Endodermal cell (in vitro differentiated cells): ENCODE measurements around the gene PDE6A. TPM values are rescaled to one million over a fixed set of nuclear protein-coding genes. Genes with fewer than 3 reads are reported as not detected.

Source experiments
- DNase-seq: peaks from one replicate; pipeline ENCODE4 v3.0.0-alpha.2; 2017
- H3K27ac ChIP-seq: 2 replicates; pipeline ENCODE4 v1.5.1; 2013; ENCODE audit warnings: mild to moderate bottlenecking, low read depth, low read length, moderate library complexity
- H3K27me3 ChIP-seq: 2 replicates; pipeline ENCODE4 v1.6.1; 2013; ENCODE audit warnings: mild to moderate bottlenecking, low read length, moderate library complexity; ENCODE audit not compliant: insufficient read depth, control insufficient read depth, poor library complexity, severe bottlenecking
- H3K36me3 ChIP-seq: 2 replicates; pipeline ENCODE4 v1.7.0; 2013; ENCODE audit warnings: mild to moderate bottlenecking, low read length, moderate library complexity; ENCODE audit not compliant: control insufficient read depth, insufficient read depth
- H3K4me1 ChIP-seq: one replicate; pipeline ENCODE4 v1.7.0; 2013; ENCODE audit warnings: low read length; ENCODE audit not compliant: control insufficient read depth, insufficient read depth
- H3K4me3 ChIP-seq: 2 replicates; pipeline ENCODE4 v1.5.1; 2013; ENCODE audit warnings: mild to moderate bottlenecking, low read length, moderate library complexity
- H3K9ac ChIP-seq: 2 replicates; pipeline ENCODE4 v1.6.1; 2013; ENCODE audit warnings: mild to moderate bottlenecking, low read length, moderate library complexity; ENCODE audit not compliant: poor library complexity, severe bottlenecking; ENCODE audit errors: extremely low read depth
- H3K9me3 ChIP-seq: 2 replicates; pipeline ENCODE4 v1.6.1; 2013; ENCODE audit warnings: mild to moderate bottlenecking, low read length, moderate library complexity; ENCODE audit not compliant: control insufficient read depth
- H3K27ac Mint-ChIP-seq: 2 replicates; pipeline ENCODE4 v1.8.0; 2020; ENCODE audit warnings: mixed read lengths
- H3K27me3 Mint-ChIP-seq: 2 replicates; pipeline ENCODE4 v1.8.0; 2021; ENCODE audit warnings: mild to moderate bottlenecking, mixed read lengths; ENCODE audit not compliant: insufficient read depth
- H3K36me3 Mint-ChIP-seq: 2 replicates; pipeline ENCODE4 v1.8.0; 2020; ENCODE audit warnings: low read depth, mixed read lengths
- H3K4me1 Mint-ChIP-seq: 2 replicates; pipeline ENCODE4 v1.8.0; 2020; ENCODE audit warnings: mixed read lengths
- H3K4me3 Mint-ChIP-seq: 2 replicates; pipeline ENCODE4 v1.8.0; 2020; ENCODE audit warnings: mild to moderate bottlenecking, moderate library complexity, mixed read lengths
- H3K9me3 Mint-ChIP-seq: 2 replicates; pipeline ENCODE4 v1.8.0; 2020; ENCODE audit warnings: mild to moderate bottlenecking, mixed read lengths
- WGBS, 2 experiments: methylation state at CpG; one replicate each; pipeline versions ENCODE4 v1.1.5 to v1.1.7; 2013; ENCODE audit warnings: missing lambda C conversion rate in 2 of 2, mixed read lengths in 1 of 2; ENCODE audit not compliant: insufficient coverage in 1 of 2, insufficient read length in 1 of 2; 5-methylcytosine and 5-hydroxymethylcytosine counted together
- total RNA-seq, 2 donors: library from RNA; stranded (reverse); fragmentation: NEBNext Ultra II Directional in 1 of 2; extraction: Animal tissue kit (Norgen Biotek cat#: 25700) in 1 of 2; gene quantifications; 2 replicates in 1 of 2; 3 replicates in 1 of 2; pipeline ENCODE4 v1.2.1, GENCODE V29; 2021
- TF ChIP-seq, protein P1 (sequence below): fragments of 200-600 bp; sonication (generic); conservative IDR thresholded peaks from 2 replicates; pipeline ENCODE4 v1.5.0; 2021; ENCODE audit warnings: antibody characterized with exemption, mild to moderate bottlenecking

Gene PDE6A
- total RNA-seq, 2 donors from 2014 or later = 0.07 TPM; not detected in 1

DNA sequence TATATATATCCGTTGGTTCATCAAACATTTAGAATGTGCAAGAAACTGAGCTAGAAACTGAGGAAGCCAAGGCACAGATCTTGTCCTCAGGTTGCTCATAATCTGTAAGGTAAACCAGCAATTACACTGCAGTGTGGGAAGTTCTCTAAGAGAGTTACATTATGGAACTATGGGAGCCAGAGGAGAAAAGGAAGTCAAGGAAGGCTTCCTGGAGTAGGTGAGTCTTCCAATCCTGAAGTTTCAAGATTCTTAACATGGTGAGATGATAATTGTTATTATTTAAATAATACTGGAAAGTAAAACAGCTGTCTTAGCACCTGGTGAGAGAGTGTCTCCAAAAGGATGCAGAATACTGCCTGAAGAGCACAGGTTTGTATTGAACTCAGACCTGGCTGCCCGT, 44.2 kb downstream of the PDE6A start:
- Mint-ChIP-seq H3K27ac (no peak overlapping the region), H3K36me3 (no peaks in the 10 kb centered on the region), H3K4me3 (no peak overlapping the region), H3K4me1 (peaks cover 9% of the 10 kb centered on the region), H3K9me3 (no peaks in the 10 kb centered on the region), H3K27me3 (no peaks in the 10 kb centered on the region)
- no peak overlapping the region for H3K9ac ChIP-seq
- H3K4me3 ChIP-seq = no peak overlapping the region
- no peaks in the 10 kb centered on the region for H3K36me3 ChIP-seq
- peaks cover 8% of the 10 kb centered on the region for H3K4me1 ChIP-seq
- no peaks in the 10 kb centered on the region for H3K27me3 ChIP-seq
- 96% methylated on average over 1 of the region's 2 CpGs; no CpG with 5 or more reads in 1 of the 2 experiments for WGBS, 2 experiments
- H3K27ac ChIP-seq = no peak overlapping the region
- TF ChIP-seq, protein P1, sequence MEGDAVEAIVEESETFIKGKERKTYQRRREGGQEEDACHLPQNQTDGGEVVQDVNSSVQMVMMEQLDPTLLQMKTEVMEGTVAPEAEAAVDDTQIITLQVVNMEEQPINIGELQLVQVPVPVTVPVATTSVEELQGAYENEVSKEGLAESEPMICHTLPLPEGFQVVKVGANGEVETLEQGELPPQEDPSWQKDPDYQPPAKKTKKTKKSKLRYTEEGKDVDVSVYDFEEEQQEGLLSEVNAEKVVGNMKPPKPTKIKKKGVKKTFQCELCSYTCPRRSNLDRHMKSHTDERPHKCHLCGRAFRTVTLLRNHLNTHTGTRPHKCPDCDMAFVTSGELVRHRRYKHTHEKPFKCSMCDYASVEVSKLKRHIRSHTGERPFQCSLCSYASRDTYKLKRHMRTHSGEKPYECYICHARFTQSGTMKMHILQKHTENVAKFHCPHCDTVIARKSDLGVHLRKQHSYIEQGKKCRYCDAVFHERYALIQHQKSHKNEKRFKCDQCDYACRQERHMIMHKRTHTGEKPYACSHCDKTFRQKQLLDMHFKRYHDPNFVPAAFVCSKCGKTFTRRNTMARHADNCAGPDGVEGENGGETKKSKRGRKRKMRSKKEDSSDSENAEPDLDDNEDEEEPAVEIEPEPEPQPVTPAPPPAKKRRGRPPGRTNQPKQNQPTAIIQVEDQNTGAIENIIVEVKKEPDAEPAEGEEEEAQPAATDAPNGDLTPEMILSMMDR = no peak
- H3K9me3 ChIP-seq = no peaks in the 10 kb centered on the region
- DNase-seq = no peak

DNA sequence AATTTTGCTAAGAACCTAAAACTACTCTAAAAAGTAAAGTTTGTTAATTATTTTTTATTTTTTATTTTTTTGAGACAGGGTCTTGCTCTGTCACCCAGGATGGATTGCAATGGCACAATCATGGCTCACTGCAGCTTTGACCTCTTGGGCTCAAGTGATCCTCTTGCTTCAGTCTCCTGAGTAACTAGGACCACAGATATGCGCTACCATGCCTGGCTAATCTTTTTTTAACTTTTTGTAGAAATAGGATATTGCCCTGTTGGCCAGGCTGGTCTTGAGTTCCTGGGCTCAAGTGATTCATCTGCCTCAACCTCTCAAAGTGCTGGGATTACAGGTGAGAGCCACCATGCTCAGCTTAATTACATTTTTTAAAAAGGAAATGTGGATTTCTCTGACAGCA, 45.8 kb downstream of the PDE6A start:
- DNase-seq = no peak
- no peaks in the 10 kb centered on the region for H3K9me3 Mint-ChIP-seq
- H3K27ac Mint-ChIP-seq = no peak overlapping the region
- H3K4me1 Mint-ChIP-seq = peaks cover 9% of the 10 kb centered on the region
- no peaks in the 10 kb centered on the region for H3K36me3 Mint-ChIP-seq
- H3K27ac ChIP-seq = no peak overlapping the region
- no peak overlapping the region for H3K4me3 Mint-ChIP-seq
- H3K9me3 ChIP-seq = no peaks in the 10 kb centered on the region
- no peak overlapping the region for H3K9ac ChIP-seq
- TF ChIP-seq, protein P1 = no peak
- peaks cover 4% of the 10 kb centered on the region for H3K4me1 ChIP-seq
- H3K4me3 ChIP-seq = no peak overlapping the region
- 100% methylated on average over 1 of the region's 1 CpG for WGBS, 2 experiments
- H3K36me3 ChIP-seq = no peaks in the 10 kb centered on the region
- H3K27me3 Mint-ChIP-seq = no peaks in the 10 kb centered on the region
- H3K27me3 ChIP-seq = no peaks in the 10 kb centered on the region

DNA sequence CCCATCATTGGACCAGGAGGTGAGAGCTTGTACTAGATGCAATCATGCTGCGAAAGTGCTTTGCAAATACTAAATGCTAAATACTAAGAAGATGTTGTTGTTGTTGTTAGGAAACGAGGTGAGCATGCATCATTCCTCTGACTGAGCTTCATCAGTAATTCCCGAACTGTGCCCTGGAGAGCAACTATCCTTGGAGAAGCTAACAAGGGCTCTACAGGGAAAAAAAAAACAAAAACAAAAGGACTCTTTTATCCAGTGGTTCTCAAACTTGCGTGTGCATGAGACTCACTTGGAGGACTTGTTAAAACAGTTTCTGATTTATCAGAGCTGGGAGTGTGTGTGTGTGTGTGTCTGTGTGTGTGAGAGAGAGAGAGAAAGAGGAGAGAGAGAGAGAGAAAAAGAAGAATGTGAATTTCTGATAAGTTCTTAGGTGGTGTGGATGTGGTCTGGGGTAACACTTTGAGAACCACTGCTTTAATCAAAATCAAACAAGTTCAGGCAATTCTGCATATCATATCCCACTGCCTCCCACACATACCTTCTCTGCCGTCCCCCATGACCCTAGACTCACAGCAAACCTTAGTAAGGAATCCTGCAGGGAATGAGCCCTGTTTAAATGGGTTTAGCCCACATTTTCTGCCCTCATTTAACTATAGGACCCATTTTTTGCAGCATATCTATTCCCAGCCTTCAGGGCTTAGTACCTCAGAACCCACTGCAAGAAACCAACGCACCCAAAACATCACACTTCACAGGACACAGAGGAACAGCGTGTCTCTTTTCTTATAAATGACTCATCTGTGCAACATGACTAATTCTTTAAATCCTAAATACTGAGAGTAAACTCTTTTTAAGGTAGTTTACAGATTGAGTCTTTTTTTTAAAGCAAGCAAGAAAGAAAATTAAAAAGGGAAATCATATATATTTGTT, 48.9 kb downstream of the PDE6A start:
- no peaks in the 10 kb centered on the region for H3K27me3 Mint-ChIP-seq
- Histone ChIP-seq H3K4me3 (no peak overlapping the region), H3K9me3 (no peaks in the 10 kb centered on the region), H3K27me3 (no peaks in the 10 kb centered on the region), H3K4me1 (peaks cover 4% of the 10 kb centered on the region), H3K36me3 (no peaks in the 10 kb centered on the region), H3K27ac (no peak overlapping the region), H3K9ac (no peak overlapping the region)
- DNase-seq = no peak
- no peaks in the 10 kb centered on the region for H3K9me3 Mint-ChIP-seq
- H3K4me1 Mint-ChIP-seq = peaks cover 1% of the 10 kb centered on the region
- WGBS, 2 experiments = 91 to 93% methylated on average over 2 to 7 of the region's 7 CpGs
- TF ChIP-seq, protein P1 = no peak
- H3K27ac Mint-ChIP-seq = no peak overlapping the region
- no peak overlapping the region for H3K4me3 Mint-ChIP-seq
- no peaks in the 10 kb centered on the region for H3K36me3 Mint-ChIP-seq
